ENCODE data around the gene MSL1. TPM values are rescaled to one million over a fixed set of nuclear protein-coding genes. Genes with fewer than 3 reads are reported as not detected.

MSL1 gene
- total and polyA plus RNA-seq, 2 of the 13 experiments (the other 11 are each of a cell fraction or from before 2014, with no cell fraction given) = 63.8 to 88.5 TPM

DNA sequence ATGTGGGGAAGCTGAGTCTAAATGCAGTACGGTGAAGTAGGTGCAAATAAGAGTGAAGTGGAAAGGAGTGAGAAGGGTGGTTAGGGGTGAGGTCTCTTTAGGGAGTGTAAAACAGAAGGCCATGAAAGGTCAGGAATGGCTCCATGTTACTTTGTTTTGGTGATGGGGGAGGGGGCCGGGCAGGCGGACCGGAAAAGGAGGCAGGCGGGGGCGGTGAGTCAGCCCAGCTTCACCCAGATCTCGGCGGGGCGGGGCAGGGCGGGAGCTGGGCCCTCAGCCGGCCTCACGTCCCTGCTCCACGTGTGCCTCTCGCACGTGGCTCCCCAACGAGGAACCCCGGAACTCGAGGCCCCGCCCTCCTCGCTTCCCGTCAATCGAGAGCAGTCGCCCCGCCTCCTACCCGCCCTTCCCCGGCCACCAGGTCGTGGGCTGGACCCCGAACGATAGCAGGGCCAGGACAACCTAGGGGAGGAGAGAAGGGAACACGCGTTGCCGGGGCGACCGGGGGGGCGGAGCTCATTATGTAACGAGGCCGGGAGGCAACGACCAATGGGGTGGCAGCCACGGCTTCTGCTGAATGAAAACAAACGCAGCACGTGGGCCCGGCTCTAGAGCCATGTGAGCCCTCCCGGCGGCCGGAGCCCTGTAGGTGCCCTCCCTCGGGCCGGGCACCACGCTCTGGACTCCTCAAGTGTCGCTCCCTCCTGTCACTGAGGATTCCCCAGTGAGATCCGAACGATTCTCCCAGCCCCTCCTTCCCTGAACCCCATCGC, 22.7 kb upstream of the MSL1 start (continued):
- TF ChIP-seq CSRNP2 (CRISPR knock-in tag; conservative IDR thresholded peaks at IDR 0.05; ENCODE audit: low read depth) (no peak), ZNF609 (CRISPR knock-in tag; IDR thresholded peaks at IDR 0.05; ENCODE audit: borderline replicate concordance) (peak; percentile 94; the same call in 1 of the 2 replicates), HOMEZ (CRISPR knock-in tag; IDR thresholded peaks at IDR 0.05; ENCODE audit: low read depth) (peak; percentile 93), LCORL (IDR thresholded peaks at IDR 0.05) (peak; percentile 42; the same call in 1 of the 2 replicates), LCORL (CRISPR knock-in tag; IDR thresholded peaks at IDR 0.05) (peak; percentile 96), ATF1 (CRISPR knock-in tag; IDR thresholded peaks at IDR 0.05) (no peak), ZFAT (CRISPR knock-in tag; conservative IDR thresholded peaks at IDR 0.05) (peak; percentile 44; the same call in 1 of the 2 replicates), AHR (CRISPR knock-in tag; IDR thresholded peaks at IDR 0.05) (peak; percentile 90; the same call in 1 of the 2 replicates), ZFP1 (CRISPR knock-in tag; IDR thresholded peaks at IDR 0.05) (peak; percentile 92), HOXA7 (CRISPR knock-in tag; IDR thresholded peaks at IDR 0.05) (peak; percentile 66; the same call in 1 of the 2 replicates), FOSL1 (CRISPR knock-in tag; IDR thresholded peaks at IDR 0.05; ENCODE audit: borderline replicate concordance) (0 out of 2 replicates have a peak, but pooled peaks have one; percentile 68), PITX1 (CRISPR knock-in tag; IDR thresholded peaks at IDR 0.05) (peak; percentile 91), STAT5B (CRISPR knock-in tag; IDR thresholded peaks at IDR 0.05) (no peak; the same call in 1 of the 2 replicates), ZNF615 (CRISPR knock-in tag; IDR thresholded peaks at IDR 0.05; ENCODE audit: borderline replicate concordance) (peak; percentile 26; the same call in 1 of the 2 replicates), NFATC3 (CRISPR knock-in tag; IDR thresholded peaks at IDR 0.05) (peak; percentile 92), ZNF274 (CRISPR knock-in tag; IDR thresholded peaks at IDR 0.05) (peak; percentile 95), BATF2 (CRISPR knock-in tag; IDR thresholded peaks at IDR 0.05) (peak; percentile 98), ZNF280B (CRISPR knock-in tag; IDR thresholded peaks at IDR 0.05; ENCODE audit: borderline replicate concordance) (peak; percentile 97), ZFP90 (CRISPR knock-in tag; IDR thresholded peaks at IDR 0.05; ENCODE audit: borderline replicate concordance) (peak; percentile 69)
